GM18951 (cell line): ENCODE measurements around the gene CEP126.
"Not testable (repeated sequence)": the region's sequence is repeated elsewhere in the genome, so short reads cannot be mapped to it uniquely, and the experiment has no call there.

ENCODE experiments used
- POLR2A ChIP-seq: IDR thresholded peaks from 4 replicates; pipeline ENCODE4 v1.6.1; 2011; ENCODE audit warnings: mild to moderate bottlenecking; ENCODE audit not compliant: insufficient read length, insufficient read depth; ENCODE audit errors: extremely low read depth
- in situ Hi-C: fragments of 300-500 bp; cut with MboI; formaldehyde crosslinking; loops from one replicate; pipeline ENCODE4 v1.12.0; 2022; ENCODE audit warnings: low sequenced_read_pairs, mixed read lengths, inconsistent platforms; ENCODE audit not compliant: unreplicated experiment

CEP126 gene

DNA sequence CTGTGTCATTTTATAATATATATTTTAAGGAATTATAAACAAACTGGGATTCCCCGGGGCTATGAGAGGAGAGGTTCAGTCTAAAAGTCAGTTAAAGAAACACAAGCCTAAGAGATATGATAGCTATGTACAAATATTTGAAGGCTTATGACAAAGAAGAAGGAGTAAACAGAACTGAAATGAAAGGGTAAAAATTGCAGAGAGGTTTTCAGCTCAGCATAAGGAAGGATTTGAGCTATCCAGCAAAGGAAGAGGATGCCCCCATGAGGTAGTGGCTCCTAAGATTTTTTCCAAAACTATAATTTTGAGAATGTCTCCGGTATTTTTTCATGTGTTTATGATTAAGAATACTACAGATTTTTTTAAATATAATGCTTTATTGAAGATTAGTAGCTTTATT lies 59.4 kb downstream of the CEP126 start:
- in situ Hi-C loops = no loop called here
- TF ChIP-seq POLR2A = no peak

DNA sequence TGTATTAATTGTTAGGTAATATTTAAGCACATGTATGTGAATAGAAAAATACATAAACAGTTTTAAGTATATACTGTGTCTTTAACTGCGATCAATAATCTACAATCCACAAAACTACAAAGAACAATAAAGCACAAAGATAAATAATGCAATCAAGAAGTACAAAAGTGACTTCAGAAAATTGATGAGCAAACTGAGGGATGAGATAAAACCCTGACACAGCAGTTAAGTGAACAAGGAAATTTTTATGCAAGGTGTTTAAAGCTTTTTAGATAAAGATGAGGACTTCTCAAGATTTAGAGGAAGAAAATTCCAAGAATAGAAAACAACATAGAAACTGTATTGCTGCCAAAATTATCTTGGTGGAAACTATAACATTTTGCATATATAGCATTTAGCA lies 60.0 kb downstream of the CEP126 start:
- no peak for TF ChIP-seq POLR2A
- in situ Hi-C loops = no loop called here

DNA sequence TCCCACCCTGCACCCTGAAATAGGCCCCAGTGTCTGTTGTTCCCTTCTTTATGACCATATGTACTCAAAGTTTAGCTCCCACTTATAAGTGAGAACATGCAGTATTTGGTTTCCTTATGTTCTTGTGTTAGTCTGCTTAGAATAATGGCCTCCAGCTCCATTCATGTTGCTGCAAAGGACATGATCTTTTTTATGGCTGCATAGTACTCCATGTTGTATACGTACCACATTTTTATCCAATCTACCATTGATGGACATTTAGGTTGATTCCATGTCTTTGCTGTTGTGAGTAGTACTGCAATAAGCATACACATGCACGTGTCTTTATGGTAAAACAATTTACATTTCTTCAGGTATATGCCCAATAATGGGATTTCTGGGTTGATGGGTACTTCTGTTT lies 60.9 kb downstream of the CEP126 start:
- in situ Hi-C loops = no loop called here
- no peak for TF ChIP-seq POLR2A

DNA sequence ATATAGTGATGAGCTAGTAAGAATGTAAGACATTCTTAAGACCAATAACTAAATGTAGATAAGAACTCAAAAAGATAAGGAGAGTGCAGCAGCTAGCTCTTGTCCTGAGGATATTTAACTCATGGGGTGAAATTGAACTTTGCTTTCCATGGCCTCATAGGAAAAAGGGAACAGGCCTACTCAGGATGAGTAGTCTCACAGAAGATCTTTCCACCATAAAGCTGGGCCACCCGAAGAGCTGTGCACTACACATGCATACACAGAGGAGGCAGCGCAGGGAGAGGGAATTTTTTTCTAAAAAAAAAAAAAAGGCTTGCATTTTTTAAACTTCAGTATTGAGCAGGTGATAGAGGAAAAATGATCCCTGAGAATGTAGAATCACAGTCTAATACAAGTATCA lies 72.6 kb downstream of the CEP126 start:
- in situ Hi-C loops = no loop called here
- TF ChIP-seq POLR2A = no peak

DNA sequence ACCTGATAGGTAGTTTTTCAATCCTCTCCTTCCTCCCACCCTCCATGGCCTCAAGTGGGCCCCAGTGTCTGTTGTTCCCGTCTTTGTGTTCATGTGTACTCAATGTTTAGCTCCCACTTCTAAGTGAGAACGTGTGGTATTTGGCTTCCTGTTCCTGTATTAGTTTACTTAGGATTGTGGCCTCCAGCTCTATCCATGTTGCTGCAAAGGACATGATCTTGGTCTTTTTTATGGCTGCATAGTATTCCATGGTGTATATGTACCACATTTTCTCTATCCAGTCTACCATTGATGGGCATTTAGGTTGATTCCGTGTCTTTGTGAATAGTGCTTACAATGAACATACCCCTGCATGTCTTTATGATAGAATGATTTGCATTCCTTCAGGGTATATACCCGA lies 78.4 kb downstream of the CEP126 start:
- no peak for TF ChIP-seq POLR2A
- in situ Hi-C loops = no loop called here

DNA sequence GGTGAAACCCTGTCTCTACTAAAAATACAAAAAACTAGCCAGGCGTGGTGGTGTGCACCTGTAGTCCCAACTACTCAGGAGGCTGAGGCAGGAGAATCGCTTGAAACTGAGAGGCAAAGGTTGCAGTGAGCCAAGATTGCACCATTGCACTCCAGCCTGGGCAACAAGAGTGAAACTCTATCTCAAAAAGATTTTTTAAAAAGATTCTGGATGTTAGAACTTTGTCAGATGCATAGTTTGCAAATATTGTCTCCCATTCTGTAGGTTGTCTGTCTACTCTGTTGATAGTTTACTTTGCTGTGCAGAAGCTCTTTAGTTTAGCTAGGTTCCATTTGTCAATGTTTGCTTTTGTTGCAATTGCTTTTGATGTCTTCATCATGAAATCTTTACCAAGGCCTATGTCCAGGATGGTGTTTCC lies 79.3 kb downstream of the CEP126 start:
- in situ Hi-C loops = not testable (repeated sequence)

DNA sequence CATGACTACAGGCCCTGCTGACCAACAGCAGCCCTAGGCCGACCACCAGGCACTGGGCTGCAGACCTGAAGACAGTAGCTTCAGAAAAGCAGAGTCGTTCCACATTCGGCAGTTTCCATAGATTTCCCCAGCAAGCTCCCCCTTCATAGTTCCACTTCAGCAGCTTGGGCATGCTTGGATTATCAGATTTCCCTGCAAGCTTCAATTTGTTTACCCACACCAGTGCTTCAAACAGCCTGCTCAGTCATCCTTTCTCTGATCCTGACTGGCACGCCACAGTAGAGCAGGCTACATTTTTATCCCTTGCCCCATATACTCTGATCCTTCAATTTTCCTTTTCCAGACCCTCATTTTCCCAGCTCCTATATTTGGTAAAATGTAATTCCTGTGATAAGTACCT lies 81.3 kb downstream of the CEP126 start:
- no peak for TF ChIP-seq POLR2A
- in situ Hi-C loops = no loop called here

DNA sequence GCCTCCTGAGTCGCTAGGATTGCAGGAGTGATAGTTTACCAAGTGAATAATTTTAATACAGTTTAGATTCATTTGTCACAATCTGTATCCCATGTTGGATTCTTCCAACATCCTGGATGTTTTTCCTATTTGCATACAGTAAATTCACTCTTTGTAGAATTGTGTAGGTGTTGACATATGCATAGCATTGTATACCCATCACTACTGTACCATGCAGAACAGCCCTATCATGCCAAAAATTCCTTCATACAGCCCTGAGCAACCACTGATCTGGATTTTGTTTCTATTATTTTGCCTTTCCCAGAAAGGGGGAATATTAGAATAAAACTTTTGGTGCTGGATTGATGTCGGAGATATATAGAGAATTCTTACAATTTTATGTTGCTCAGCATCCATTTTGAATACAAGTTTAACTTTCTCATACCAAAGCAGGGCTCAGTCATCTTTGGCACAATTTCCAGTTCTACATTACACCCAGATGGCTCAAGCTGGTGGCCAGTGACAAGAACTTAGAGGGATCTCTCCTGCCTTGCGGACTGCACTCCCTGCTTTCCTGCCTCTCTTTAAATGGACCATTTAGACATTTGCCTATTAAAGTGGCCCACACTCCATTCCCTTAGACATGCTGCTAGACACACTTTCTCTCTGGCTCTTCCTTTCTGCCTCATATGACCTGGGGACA lies 87.0 kb downstream of the CEP126 start:
- no peak for TF ChIP-seq POLR2A
- in situ Hi-C loops = no loop called here

DNA sequence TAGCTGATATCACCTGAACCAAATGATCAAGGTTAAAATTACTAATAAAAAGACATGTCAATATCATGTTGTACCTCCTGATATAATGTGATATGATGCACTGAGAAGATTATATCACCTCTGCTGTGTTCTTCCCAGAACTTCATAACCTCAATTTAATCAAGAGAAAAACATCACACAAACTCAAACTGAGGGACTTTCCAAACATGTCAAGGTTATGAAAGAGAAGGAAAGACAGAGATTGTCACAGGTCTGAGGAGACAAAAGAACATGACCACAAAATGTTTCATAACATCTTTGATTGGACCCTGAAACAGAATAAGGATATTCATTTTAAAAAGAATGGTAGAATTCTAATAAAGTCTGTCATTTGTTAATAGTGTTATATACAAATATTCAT lies 89.4 kb downstream of the CEP126 start:
- in situ Hi-C loops = no loop called here
- TF ChIP-seq POLR2A = no peak

DNA sequence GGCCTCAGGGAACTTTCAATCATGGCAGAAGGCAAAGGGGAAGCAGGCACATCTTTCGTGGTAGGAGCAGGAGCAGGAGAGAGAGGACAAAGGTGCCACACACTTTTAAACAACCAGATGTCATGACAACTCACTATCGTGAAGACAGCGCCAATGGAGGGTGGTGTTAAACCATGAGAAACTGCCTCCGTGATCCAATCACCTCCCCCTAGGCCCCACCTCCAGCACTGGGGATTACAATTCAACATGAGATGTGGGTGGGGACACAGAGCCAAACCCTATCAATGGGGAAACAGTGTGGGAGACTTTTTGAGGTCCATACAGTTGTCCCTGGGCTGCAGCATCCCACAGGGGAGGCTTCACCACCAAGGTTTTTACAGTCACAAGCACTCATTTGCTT lies 90.5 kb downstream of the CEP126 start:
- in situ Hi-C loops = no loop called here
- no peak for TF ChIP-seq POLR2A

DNA sequence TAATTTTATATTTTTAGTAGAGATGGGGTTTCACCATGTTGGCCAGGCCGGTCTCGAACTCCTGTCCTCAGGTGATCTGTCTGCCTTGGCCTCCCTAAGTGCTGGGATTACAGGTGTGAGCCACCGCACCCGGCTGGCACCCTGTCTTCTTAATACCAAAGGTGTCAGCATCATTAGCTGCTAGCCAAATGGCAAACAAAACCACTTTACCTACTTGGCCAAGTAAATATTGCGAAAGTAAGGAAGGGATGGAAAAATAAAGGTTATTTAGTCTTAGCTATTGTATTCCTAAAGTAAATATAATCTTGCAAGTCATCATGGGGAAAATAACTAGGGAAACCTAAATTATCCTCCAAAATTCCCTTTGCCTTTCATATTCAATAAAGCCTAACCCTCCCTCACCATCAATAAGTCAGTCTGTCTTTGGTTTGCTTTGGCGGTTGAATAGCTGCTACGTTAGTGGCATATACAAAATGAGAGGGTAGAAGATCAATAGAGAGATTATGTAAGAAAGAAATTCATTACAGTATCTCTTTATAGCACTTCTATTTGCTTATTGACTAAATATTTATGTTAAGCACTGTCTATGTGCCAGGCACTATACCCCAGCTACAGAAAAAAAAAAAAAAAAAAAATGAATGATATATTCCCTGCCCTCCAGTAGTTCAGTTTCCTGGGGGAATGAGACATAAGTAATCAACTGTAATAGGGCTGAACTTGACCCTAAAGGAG lies 92.2 kb downstream of the CEP126 start:
- in situ Hi-C loops = no loop called here
- no peak for TF ChIP-seq POLR2A

DNA sequence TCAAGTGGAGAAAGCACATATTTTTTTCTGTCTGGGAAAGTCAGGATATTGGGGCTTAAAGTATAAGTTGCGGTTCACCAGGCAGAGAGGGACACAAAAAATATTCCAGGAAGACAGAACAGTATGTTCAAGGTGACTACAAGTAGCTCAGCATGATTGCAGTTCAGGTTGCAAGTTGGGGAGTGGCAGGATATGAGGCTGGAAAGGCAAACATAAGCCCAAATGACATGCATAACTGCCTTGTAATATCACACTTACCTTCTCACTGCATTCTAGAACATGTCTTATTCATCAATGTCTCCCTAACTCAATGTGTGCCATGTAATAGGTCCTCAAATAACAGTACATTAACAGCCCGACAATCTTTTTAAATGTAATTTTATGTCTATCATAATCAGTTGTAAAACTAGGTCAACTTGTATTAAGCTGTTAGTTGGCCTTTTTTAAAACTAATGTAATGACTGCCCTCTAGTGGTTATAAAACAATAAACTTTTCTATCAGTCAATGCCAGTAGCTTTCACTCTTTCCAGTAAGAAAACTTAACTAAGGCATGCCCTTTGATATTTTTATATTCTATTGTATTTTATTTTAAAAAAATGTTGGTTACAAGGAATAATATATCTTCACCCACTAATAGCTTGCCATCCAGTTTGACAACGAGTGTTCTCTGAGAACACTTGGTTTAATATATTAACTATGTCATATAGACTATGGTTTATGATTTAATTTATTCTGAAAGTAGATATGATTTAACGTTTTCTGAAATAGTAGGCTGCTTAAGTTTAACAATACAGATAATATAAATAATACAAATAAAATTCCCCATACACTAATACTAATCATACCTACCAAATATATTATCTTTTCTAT lies 93.0 kb downstream of the CEP126 start:
- no peak for TF ChIP-seq POLR2A

DNA sequence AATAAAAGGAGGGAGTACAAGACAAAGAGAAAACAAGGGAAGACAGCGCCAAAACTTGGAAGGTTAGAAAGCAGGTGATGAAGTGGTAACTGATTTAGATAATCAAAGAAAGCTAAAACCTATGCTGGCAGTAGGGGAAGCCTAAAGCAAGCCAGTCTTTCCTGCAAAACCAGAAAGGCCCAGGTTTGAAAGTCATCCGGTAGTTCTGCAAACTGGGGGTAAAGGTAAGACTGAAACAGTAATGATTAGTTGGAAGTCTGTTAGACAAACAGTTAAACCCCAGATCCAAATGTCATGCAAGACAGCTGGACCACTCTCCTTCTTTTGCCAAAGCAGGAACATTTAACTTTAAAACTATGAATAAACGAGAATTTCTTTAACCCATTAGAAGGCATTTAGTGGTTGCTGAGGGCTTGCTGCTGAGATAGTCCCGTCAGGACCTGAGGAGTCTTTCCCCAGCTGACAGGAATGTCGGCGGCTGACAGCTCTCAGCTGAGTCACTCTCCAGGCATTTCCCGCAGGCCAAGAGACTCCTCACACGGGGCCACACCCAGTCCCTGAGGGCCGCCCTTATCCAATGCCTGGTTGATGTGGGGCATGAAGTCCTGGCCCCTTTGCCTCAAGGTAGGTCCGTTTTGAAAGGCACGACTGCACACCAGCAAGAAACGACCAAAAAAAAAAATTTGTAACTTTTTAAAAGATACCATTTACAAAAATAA lies 96.1 kb downstream of the CEP126 start:
- in situ Hi-C loops = no loop called here
- no peak for TF ChIP-seq POLR2A

More for the DNA sequence above, 93.0 kb downstream of the CEP126 start:
- in situ Hi-C loops = no loop called here
